HG03135 (cell line): Measurements from ENCODE around the gene RPS6KA4.

Experiments
- ATAC-seq: cut with Tn5 transposase; IDR thresholded peaks from one replicate; pipeline ENCODE4 v1.9.1; 2021; ENCODE audit warnings: mild to moderate bottlenecking, moderate library complexity; ENCODE audit not compliant: unreplicated experiment

RPS6KA4 gene

DNA sequence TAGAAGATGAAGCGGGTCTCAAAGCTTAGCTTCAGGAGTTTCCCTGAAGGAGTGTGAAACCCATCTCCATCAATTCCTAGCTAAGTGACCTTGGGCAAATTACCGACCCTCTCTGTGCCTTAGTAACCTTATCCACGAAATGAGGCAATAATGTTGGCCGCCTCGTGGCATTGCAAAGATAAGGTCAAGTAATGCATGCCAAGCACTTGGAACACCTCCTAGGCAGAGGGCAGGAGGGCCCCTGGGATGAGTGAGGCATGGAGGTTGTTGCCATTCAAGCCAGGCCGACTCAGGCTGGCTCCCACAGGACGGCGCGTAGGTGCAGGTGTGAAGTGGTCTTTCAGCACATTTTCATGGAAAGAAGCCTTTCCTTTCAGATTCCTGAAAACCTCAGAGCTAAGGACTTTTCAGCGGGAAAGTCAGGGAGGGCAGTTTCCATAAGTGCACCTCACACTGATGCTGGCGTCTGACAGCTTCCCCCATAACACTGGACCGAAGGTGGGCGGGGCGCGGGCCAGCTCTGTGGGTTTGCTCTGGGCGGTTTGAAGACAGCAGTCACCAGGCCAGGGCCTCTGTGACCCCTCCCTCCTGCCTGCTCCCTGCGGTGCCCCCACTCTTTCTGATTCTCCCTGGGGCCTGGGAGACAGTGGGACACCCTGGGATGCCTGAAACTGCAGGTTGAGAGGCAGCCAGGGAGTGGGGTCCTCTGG, 25.2 kb downstream of the RPS6KA4 start:
- no peak for ATAC-seq

DNA sequence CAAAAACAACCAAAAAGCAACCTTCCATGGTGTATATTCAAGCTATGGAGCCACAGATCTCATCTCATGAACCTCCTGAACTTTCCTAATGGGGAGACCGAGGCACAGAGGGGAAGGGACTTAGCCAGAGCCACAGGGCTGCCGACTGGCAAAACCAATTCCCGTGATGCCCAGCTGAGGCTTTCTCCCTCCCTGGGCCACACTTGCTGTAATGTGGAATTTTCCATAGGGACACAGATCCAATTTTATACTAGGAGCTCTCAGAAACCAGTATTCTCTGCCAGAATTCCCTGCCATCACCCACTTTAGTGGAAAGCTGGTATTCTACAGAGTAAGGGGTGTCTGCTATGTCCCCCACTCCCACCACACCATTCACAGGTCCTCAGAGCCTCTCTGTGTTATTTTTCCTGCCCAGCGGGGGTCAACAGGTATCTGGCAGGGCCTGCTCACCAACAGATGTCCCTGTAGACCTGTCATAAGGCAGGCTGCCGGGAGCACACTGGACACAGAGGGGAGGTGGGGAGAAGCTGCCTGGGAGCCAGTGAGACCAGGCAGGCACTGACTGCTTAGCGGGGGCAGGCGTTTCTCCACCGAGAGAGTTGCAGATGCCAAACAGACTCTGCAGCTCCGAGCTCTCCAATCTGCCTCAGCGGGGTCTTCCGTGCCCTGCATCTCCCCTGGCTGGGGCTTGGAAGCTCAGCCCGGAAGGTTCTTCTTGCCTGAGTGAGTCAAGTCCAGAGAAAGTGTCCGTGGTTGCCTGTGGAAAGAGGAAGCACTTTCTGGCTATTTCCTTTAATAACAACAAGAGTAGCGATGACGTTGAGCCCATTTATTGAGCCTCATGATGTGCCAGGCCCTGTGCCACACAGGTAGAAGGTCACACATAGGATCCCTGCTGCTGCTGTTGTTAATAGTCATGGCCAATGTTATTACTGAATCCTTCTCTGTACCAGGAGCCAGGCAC, 26.3 kb downstream of the RPS6KA4 start:
- ATAC-seq = no peak

DNA sequence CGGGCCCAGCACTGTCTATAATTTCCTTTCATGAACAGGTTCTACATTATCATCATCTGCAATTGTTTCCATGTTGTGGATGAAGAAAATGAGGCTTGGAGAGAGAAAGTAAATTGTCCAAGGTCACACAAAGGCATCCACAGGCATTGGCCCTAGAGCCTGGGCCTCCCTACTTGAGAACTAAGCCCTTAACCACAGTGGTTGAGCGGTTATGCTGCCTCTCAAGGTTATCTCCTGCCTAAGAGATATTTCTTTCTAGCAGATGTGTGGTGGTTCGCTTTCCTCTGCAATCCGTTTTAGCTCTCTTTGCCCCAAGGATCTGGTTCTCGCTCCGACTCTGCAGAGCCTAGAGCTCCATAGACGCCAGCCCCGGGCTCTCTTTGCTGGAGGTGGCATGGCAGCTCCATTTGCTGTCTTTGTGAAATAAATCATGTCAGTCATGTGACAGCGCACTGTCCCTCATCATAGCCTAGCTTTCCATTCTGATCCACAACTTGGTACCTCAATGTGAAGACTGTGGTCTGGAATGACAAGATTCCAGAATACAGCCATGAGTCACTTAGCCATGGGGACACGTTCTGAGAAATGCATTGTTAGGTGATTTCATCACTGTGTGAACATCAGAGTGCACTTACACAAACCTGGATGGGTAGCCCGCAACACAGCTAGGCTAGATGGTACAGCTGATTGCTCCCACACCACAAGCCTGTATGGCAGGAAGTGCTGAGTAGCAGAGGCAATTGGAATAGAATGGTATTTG, 27.2 kb downstream of the RPS6KA4 start:
- no peak for ATAC-seq

DNA sequence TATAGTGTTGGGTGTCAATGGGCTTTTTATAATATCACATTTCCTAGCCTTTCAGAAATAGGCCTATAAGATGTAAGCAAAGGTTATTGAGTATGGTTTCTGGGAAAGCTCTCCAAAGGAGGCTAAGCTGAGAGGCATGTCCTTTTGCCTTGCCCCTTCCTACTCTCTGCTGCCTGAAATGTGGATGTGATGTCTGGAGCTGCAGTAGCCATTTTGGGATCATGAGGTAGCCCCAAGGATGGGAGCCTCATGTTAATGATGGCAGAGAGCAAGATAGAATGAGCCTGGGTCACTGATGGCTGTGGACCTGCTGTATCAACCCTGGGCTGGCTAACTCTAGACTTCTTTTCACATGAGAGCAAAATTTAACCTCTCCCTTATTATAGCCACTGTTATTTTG, 29.0 kb downstream of the RPS6KA4 start:
- ATAC-seq = no peak

DNA sequence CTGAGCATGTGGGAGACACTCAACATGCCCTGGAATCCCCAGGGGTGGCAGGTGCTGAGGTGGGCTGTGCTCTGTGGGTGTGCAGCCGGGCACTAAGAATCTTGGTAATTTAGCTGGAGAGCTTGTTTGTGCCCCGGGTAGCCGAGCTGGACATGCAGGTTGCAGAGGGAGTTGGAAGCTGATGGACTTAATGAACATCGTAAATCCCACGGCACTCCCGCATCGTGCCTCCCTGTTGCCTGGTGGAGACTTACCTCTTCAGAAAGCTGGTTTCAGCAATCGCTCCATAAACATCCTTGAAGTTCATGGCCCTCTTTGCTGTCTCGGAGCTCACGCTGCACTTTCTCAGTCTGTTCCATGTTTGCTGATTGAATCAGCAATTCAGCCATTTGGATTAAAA, 29.9 kb downstream of the RPS6KA4 start:
- no peak for ATAC-seq

DNA sequence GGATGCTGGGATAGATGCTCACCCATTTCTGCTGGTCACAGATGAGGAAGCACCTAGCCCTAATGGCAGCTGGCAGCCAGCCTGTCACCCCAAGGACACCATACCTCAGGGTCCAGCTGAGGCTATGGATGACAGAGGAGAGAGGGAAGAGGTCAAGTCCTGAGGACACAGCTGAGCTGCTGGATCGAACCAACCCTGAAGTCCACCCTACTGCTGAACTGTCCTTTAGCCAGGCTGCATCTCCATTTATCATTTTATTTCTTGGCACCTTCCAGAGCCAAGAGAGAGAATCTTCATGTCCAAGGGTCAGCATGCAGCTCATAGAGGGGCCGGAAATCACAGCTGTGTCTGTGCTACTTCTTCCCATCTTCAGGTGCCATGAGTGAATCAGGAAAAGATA, 30.9 kb downstream of the RPS6KA4 start:
- no peak for ATAC-seq

DNA sequence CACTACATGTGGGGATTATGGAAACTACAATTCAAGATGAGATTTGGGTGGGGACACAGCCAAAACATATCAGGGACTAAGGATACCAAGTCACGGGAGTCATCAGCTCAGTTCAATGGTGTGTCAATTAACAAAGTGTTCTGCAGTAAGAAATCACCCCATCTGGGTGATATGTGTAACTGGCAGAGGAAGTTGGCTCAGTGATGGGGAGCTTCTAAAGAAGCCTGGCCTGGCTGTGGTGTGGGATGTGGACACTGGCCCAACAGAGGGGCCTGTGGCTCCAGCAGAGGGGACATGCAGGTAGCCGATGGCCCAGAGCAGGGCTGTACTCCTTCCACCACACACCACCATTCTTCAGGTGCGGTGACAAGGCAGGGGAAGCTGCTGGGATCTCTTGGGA, 31.6 kb downstream of the RPS6KA4 start:
- no peak for ATAC-seq

DNA sequence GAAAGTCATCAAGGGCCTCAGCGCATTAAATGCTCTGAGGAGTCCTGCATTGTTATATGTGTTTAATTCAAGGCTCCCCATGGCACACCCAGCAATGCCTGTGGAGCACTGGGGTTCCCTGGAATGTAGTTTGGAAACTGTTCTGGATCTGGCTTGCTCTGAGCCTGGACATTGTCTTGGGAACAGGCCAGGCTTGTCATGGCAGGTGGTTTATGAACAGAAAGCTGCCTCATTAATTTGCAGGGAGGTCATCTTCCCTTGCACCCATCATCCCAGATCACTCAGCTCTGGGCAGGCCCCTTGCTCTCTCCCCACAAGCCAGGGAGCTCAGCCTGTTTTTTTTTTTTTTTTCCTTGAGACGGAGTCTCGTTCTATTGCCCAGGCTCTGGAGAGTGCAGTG, 32.9 kb downstream of the RPS6KA4 start:
- no peak for ATAC-seq

DNA sequence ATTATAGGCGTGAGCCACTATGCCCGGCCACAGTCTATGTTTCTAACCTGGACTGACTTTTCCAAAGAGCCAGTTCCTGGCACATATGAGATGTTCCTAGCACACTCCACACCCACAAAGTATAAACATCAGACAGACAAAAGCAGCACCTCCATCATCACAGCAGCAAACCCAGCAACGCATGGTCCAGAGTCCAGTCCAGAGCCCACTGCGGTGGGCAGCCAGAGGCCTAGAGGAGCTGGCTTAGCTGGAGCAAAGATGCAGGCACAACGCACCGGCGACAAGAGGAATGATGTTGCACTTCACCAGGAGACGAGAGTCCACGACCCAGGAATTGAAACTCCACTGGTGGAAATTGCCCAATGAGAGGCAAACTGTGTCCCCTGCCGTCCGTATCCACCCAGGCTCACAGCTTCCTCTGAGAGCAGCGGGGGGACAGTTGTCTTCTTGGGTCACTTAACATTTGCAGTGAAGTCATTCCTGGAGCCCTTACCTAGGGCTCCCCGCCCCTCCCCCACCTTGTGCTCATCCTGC, 36.6 kb downstream of the RPS6KA4 start:
- ATAC-seq = no peak

DNA sequence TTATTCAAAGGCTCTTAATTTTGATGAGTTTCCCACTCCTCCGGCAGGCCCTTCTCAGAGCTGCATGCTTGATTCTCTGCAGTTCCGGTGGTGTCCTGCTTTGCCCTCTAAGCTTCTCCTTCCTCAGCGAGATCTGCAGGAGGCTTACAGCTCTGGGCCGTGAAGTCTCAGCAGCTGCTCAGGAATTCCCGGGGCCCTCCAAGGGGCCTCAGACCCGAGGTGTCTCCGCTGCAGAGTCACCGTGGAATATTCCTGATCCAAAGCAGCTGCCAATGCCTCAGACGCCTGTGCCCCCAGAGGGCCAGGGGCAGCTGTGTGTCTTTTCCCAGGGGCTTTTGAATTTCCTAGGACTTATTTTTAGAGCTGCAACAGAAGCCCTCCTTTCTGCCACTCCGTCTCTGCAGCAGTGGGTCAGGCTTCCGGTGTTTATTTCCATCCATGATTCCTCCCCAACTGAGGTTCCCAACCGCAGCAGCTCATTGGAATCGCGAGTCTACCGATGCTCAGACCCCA, 37.2 kb downstream of the RPS6KA4 start:
- ATAC-seq = no peak

DNA sequence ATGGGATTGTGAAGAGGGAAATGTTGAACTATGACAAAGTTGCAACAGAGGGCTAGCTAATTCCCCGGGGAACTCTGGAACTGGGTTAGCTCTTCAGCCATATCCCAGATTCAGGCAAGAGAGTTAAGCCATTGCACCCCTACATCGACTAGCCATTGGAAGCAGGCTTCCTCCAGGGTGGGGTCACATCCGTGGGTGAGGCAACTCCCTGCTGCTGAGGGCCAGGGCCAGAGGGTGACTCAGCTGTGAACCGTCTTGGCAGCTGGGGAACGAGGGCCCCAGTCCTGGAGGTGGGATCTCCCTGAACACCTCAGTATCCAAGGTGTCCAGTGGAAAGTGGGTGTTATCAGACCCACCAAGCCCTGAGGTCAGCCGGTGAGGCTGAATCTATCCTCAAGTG, 41.1 kb downstream of the RPS6KA4 start:
- ATAC-seq = no peak

DNA sequence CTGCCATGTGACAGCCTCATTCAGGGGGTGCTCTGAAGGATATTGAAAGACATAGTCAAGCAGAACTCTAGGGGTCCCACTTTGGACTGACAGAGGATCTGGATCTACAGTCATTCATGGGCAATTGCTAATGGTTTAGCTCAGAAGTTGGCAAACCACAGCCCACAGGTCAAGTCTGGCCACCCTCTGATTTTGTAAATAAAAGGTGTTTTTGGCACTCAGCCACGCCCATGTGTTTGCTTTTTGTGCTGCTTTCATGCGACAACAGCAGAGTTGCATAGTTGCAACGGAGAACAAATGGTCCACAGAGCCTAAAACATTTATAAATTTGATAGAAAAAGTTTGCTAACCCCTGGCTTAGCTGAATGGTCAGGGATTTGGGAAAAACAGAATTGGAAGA, 41.7 kb downstream of the RPS6KA4 start:
- ATAC-seq = no peak

DNA sequence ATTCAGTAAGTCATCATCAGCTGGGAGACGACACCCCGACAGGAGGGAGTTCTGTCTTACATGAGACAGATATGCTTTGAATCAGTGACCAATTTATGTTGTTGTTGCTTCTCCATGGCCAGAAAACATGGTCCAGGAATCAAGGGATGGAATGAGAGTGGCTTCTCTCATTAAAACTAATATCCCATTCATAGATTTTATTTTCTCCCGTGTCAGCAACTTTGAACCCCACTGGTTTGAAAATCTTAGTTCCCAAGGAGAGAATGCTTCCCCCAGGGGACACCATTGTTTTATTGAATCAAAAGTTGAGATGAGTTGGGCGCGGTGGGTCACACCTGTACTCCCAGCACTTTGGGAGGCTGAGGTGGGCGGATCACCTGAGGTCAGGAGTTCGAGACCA, 42.8 kb downstream of the RPS6KA4 start:
- no peak for ATAC-seq

DNA sequence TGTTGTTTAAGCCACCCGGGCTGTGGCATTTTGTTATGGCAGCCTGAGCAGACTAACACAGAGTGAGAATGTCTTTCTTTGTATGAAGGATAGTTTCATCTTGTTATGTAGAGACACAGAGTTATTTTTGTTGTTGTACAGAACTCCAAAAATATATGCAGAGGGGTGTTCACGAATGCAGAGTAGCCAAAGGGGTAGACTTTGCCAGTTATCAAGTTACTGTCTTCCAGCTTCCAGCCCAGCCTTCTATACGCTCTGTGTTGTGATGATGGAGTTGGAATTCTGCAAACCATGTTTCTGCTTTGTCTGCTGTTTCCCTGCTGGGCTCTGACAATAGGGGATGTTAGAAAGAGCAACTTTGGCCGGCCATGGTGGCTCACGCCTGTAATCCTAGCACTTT, 44.1 kb downstream of the RPS6KA4 start:
- ATAC-seq = no peak

DNA sequence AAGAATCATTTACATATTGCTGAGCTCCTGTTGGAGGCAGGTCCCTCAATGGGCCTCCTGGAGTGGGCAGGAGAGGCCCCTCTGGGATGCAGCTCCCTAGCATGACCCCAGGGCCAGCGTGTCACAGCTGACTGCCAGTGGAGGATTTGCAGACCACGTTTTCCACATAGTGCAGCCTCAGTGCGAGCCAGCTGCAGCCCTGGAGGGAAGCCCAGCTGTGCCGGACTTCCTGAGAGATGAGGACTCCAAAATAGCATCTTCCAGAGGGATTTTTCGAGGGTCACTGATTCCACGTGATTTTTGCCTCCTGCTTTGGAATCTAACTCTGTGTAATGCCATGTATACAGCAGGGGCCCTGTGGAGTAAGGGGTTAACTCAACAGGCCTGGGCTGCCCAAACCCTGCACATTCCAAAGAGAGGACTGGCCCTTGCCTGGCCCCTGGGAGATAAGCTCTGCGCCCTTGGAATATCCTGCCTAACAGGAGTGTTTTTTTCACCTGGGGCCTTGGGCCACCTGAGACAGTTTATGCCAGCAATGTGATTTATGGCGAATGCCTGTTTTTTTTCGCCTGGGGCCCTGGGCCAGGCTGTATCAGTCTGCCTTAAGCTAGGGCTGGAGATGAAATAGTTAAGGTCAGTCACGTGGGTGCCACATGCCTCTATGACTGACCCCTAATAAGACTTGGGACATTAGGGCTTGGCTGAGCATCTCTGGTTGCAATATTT, 47.4 kb downstream of the RPS6KA4 start:
- ATAC-seq = no peak

DNA sequence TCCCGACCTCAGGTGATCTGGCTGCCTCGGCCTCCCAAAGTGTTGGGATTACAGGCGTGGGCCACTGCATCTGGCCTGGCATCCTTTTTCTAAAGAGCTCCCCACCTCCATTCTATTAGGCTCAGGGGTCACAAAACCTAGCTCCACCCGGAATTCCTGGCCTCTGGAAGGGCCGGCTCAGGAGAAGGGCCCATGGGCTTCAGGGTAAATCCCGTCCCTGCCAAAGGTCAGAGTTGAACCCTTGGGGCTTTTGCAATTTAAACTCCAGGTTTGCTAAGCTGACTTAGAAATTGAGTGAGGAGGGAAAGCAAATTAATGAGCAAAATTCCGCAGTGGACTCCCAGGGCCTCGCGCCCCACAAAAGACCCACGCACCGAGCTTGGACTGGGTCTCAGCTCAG, 48.3 kb downstream of the RPS6KA4 start:
- ATAC-seq = no peak

DNA sequence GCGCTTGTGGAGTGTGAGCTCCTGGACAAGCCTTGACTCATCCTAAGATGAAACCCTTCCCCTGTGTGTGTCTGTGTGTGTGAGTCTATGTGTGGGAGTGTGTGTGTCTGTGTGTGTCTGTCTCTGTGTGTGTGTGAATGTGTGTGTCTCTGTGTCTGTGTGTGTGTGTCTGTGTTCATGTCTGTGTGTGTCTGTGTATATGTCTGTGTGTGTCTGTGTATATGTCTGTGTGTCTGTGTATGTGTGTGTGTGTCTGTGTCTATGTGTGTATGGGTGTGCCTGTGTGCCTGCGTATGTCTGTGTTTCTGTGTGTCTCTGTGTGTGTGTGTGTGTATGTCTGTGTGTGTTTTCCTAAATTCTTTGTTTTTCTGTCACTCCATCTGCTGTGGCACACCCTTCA, 48.7 kb downstream of the RPS6KA4 start:
- ATAC-seq = no peak

DNA sequence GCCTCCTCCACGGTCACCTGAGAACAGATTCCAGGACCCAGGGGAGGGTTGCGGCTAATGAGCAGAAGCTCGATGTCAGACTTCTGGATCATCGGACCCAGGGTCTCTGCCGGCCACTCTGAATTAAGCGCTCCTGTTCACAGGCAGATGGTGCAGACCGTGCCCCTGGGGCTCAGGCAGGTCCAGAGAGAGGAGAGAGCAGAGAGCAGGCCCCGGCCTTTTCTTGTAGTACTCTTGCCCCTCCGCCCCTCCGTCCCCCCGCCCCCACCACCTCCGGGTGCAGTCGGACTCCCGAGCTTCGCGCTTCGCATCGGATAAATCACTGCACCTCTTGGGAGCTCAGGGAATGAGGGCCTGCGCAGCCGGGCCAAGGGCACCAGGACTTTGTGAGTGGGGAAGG, 50.3 kb downstream of the RPS6KA4 start:
- no peak for ATAC-seq

DNA sequence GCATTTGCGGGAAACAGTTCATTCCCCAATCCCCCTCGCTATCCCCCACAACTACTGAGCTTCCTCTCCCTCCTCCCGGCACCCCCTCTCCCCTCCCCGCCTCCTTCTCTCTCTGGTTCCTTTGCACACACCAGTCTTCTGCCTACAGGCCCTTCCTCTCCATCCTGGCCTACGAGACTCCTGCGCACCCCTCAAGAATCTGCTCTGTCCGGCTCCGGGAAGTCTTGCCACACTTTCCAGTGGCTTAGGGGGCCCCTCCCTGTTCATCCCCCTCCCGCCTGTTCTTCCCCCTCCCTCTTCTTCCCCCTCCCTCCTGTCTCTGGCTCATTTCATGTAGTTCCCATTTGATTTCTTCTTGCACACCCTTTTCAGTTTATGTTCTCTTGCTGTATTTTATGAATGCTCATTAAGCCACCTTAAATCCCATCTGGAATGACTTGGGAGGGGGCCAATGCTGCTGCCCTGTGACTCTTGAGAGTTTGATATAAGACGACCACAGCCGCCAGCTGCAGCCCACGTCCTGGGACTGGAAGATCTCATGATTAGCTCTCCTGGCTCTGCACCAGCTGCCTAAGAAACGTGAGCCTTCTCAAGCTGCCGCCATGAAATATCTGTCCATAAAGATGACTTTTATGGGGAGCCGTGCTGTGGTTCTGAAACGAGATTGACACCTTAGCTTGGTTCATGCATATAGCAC, 50.9 kb downstream of the RPS6KA4 start:
- no peak for ATAC-seq

DNA sequence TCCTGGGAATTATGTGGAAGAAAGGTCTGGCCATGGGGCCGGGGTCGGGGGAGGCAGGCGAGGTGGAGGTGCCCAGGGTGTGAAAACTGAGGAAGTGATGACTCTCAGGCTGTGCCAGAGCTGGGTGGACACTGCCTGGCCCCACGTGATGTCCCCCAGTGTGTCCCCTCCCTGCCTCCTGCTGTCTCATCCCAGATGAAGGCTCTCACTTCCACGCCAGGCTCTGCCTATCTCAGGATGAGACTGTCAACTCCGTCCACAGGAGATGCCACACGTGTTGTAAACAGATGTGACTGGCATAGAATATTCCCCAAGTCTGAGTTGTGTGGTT, 51.4 kb downstream of the RPS6KA4 start:
- no peak for ATAC-seq
